Thyroid gland (tissue), 4 donors: ENCODE results near the gene EFHD1.

Source experiments
- POLR2A ChIP-seq, 2 donors: fragments of 450-650 bp; IDR thresholded peaks; one replicate each; pipeline ENCODE4 v1.6.1; 2017; ENCODE audit warnings: antibody characterized with exemption in 2 of 2, mild to moderate bottlenecking in 2 of 2, moderate library complexity in 1 of 2
- TF ChIP-seq, protein P1 (sequence below), 6 experiments: fragments of 200-600 bp in 3 of 6; fragments of 450-650 bp in 3 of 6; sonication (generic) in 3 of 6; IDR thresholded peaks; one replicate each; pipeline ENCODE4 v1.5.1; 2016 to 2019; ENCODE audit warnings: antibody characterized with exemption in 6 of 6, mild to moderate bottlenecking in 2 of 6, inconsistent platforms in 1 of 6, moderate library complexity in 1 of 6

DNA sequence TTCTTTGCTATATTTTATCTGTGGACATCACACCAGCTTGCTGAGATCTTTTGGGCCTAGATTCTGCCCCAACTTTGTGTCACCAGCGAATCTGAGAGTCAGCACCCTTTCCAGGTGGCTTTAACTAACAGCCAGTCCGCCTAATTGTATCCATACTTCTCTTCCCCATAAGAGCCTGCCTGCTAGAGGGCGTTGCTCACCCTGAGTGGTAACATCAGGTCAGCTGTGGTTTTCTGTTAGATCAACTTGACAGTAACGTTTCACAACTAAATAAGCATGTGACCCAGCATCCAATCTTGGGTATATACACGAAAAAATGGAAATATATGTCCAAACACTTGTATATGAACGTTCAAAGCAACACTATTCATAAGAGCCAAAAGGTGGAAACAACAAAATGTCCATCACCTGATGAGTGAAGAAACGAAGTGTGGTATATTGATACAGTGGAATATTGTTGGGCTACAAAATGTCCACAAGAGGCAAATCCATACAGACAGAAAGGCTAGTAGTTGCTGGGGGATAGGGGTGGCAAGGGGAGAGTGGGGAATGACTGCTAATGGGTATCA is 24.9 kb downstream of the EFHD1 start:
- TF ChIP-seq, protein P1, sequence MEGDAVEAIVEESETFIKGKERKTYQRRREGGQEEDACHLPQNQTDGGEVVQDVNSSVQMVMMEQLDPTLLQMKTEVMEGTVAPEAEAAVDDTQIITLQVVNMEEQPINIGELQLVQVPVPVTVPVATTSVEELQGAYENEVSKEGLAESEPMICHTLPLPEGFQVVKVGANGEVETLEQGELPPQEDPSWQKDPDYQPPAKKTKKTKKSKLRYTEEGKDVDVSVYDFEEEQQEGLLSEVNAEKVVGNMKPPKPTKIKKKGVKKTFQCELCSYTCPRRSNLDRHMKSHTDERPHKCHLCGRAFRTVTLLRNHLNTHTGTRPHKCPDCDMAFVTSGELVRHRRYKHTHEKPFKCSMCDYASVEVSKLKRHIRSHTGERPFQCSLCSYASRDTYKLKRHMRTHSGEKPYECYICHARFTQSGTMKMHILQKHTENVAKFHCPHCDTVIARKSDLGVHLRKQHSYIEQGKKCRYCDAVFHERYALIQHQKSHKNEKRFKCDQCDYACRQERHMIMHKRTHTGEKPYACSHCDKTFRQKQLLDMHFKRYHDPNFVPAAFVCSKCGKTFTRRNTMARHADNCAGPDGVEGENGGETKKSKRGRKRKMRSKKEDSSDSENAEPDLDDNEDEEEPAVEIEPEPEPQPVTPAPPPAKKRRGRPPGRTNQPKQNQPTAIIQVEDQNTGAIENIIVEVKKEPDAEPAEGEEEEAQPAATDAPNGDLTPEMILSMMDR (IDR thresholded peaks at IDR 0.05) = no peak
- TF ChIP-seq POLR2A (IDR thresholded peaks at IDR 0.05) = no peak
